ENCODE results near the gene MAP3K10.
"Not testable (repeated sequence)": the region's sequence is repeated elsewhere in the genome, so short reads cannot be mapped to it uniquely, and the experiment has no call there.

The MAP3K10 gene

GRCh38 chr19:40190891-40191835, at the start of gene MAP3K10:
Gene MAP3K10, plus strand, starts transcription at chr19:40191426. Its CDS starts 606 bp downstream, at chr19:40192032.
- no peak for FAIRE-seq

DNA sequence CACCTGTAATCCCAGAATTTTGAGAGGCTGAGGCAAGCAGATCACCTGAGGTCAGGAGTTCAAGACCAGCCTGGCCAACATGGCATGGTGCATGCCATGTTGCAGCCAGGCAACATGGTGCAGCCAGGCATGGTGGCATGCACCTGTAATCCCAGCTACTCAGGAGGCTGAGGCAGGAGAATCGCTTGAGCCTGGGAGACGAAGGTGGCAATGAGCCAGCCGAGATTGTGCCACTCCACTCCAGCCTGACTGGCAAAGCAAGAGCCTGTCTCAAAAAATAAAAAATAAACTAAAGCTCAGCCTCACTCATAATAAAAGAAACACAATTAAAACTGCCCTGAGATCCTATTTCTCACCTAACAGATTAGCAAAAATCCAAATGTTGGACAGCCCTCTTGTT, 49.7 kb upstream of the MAP3K10 start:
- no peak for FAIRE-seq

GRCh38 chr19:40143612-40144011, 47.6 kb upstream of the MAP3K10 start:
- no peak for FAIRE-seq

DNA sequence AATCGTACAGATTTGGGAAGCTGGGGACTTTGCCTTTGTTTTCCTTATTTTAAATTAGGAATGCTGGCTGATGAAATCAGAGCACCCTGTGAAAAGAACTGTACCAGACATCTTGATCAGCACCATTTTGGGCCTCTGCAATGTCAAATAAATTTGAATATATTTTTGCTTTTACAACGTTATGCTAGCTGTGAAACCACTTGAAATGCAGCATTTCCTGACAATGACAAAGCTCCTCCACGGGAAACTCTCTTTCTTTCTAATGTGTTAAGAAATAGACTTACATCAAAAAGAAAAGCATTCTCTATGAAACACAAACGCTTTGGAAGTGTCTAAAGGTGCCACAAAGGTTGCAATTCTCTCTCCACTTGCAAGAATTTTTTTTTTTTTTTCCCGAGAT, 47.1 kb upstream of the MAP3K10 start:
- FAIRE-seq: no peak

- FAIRE-seq: no peak
These were observed 46.1 kb upstream of the MAP3K10 start for GRCh38 chr19:40144947-40145748.

DNA sequence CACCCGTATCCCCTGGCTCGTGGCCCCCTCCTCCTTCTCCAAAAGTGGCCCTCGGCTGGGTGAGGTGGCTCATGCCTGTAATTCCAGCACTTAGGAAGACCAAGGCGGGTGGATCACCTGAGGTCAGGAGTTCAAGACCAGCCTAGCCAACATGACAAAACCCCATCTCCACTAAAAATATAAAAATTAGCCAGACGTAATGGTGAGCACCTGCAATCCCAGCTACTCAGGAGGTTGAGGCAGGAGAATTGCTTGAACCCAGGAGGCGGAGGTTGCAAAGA, 45.5 kb upstream of the MAP3K10 start:
- FAIRE-seq: not testable (repeated sequence)

DNA sequence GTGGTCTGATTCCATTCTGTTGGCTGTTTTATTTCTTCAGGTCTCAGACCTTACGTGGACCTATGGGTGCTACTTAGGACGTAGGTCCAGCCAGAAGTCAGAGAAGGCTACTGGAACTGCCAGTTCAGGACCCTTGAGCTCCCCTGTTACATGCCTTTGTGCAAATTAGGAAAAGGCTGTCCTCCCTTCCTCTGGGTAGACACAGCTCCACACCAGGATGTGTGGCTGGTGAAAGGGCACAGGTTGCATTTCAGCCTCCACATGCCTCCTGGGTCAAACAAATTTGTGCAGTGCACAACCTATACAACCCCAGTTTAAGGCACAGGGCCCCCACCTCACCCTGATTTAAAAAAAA, 43.9 kb upstream of the MAP3K10 start:
- FAIRE-seq: no peak

- FAIRE-seq: no peak
These were observed 43.4 kb upstream of the MAP3K10 start for GRCh38 chr19:40147693-40148347.

DNA sequence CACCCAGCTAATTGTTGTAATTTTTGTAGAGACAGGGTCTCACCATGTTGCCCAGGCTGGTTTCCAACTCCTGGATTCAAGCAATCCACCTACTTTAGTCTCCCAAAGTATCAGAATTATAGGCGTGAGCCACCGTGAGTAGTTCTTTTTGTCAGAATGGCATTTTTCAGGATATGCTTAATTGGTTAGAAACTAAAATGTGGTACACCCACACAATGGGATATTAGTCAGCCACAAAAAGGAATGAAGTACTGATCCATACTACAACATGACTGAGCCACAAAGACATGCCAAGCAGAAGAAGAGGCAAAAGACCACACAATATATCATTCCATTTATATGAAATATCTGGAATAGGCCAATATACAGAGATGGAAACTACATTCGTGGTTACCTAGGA, 41.7 kb upstream of the MAP3K10 start:
- no peak for FAIRE-seq

GRCh38 chr19:40150170-40150569, 41.1 kb upstream of the MAP3K10 start:
- no peak for FAIRE-seq

- FAIRE-seq: no peak
These were observed 37.0 kb upstream of the MAP3K10 start for GRCh38 chr19:40154121-40154680.

GRCh38 chr19:40155749-40156265, 35.4 kb upstream of the MAP3K10 start:
- FAIRE-seq: no peak

DNA sequence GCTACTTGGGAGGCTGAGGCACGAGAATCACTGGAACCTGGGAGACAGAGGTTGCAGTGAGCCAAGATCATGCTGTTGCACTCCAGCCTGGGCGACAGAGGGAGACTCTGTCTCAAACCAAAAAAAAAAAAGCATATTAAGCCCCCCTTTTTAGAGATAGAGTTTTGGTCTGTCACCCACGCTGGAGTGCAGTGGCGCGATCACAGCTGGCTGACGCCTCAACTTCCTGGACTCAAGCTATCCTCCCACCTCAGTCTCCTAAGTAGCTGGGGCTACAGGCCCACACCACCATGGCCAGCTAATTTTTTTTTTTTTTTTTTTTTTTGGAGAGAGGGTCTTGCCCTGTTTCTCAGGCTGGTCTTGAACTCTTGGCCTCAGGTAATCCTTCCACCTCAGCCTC, 34.2 kb upstream of the MAP3K10 start:
- FAIRE-seq: no peak

DNA sequence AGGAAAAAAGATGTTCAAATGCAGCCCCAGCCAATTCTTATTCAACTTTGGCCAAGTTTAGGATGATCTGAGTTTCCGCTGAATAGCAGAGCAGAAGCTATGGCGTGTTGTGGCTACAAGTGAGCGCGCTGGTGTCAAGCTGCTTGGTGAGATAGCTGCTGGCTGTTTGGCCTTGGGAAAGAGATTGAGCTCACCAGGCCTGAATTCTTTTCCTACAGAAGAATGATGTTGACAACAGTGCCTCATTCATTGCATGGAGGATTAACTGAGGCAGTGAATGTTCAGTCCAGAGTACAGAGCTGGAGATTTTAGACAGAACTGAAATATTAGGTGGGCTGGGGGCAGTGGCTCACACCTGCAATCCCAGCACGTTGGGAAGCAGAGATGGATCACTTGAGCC, 31.5 kb upstream of the MAP3K10 start:
- FAIRE-seq: no peak

- no peak for FAIRE-seq
These were observed 29.1 kb upstream of the MAP3K10 start for GRCh38 chr19:40162104-40162503.

- FAIRE-seq: no peak
These were observed 27.6 kb upstream of the MAP3K10 start for GRCh38 chr19:40163541-40164129.

DNA sequence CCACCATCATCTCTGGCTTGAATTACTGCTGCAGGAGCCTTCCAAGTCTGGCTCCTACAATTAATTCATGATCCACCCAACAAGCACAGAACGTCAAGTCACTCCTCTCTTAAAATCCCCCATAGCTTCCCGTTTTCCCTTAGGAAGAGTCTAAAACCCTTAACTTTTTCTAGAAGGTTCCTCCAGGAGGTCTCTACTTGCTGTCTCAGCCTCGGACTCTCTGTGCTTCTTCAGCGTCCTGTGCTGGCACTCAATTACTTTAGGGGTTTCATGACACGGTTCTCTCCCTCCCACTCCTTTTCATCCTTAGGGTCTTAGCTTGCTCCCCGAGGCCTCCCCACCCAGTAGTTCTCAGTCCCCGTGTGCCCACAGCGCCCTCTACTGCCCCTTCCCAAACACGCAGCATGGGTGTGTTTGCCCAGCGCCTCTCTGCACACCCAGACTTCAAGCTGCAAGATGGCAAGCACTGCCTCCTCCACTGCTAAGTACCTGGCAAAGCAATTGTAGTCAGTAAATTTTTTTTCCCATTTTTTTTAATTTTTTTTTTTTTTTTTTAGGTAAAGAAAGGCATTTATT, 25.8 kb upstream of the MAP3K10 start:
- no peak for FAIRE-seq

DNA sequence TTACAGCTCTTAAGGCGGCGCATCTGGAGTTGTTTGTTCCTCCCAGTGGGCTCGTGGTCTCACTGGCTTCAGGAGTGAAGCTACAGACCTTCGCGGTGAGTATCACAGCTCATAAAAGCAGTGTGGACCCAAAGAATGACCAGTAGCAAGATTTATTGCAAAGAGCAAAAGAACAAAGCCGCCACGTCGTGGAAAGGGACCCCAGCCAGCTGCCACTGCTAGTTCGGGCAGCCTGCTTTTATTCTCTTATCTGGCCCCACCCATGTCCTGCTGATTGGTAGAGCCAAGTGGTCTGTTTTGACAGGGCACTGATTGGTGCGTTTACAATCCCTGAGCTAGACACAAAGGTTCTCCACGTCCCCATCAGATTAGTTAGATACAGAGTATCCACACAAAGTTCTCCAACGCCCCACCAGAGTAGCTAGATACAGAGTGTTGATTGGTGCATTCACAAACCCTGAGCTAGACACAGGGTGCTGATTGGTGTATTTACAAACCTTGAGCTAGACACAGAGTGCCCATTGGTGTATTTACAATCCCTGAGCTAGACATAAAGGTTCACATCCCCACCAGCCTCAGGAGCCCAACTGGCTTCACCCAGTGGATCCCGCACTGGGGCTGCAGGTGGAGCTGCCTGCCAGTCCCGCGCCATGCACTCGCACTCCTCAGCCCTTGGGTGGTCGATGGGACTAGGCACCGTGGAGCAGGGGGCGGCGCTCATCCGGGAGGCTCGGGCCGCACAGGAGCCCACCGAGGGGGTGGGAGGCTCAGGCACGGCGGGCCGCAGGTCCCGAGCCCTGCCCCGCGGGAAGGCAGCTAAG, 21.5 kb upstream of the MAP3K10 start:
- not testable (repeated sequence) for FAIRE-seq

DNA sequence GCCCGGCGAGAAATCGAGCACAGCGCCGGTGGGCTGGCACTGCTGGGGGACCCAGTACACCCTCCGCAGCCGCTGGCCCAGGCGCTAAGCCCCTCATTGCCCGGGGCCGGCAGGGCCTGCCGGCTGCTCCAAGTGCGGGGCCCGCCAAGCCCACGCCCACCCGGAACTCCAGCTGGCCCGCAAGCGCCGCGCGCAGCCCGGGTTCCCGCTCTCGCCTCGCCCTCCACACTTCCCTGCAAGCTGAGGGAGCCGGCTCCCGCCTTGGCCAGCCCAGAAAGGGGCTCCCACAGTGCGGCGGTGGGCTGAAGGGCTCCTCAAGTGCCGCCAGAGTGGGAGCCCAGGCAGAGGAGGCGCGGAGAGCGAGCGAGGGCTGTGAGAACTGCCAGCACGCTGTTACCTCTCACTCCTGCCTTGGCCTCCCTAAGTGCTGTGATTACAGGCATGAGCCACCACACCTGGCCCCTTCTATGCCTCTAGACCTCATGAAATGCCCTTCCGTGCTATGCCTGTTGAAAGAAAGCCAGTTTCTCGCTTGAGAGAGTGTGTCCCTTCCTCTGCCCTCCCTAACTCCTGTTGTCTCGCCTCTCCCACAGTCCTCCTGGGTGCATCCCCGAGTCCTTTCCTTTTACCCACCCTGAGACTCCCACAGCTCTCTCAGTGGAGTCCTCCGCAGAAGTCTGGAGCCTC, 20.8 kb upstream of the MAP3K10 start:
- not testable (repeated sequence) for FAIRE-seq

DNA sequence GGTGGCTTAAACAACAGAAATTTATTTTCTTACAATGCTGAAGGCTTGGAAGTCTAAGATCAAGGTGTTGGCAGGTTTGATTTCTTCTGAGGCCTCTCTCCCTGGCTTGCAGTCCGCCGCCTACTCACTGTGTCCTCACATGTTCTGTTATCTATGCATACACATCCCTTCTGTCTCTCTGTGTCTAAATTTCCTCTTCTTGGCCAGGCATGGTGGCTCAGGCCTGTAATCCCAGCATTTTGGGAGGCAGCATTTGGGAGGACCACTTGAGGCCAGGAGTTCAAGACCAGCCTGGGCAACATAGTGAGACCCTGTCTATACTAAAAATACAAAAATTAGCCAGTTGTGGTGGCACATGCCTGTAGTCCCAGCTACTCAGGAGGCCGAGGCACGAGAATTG, 19.9 kb upstream of the MAP3K10 start:
- FAIRE-seq: not testable (repeated sequence)

DNA sequence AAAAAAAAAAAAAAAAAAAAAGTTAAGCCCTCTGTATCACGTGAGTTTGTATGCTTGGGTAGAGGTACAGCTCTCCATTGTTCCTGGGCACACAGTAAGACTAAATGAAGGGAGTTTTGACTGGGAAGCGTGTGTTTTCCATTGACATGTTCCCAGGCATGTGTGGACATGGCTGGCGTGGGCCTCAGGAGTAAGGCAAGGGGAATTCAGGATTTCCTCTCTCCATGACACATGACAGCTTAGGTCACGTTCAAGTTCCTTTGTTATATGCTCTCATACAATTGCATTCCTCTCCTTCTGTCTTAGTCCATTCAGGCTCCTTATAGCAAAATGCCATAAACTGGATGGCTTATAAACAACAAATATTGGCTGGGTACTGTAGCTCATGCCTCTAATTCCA, 17.1 kb upstream of the MAP3K10 start:
- FAIRE-seq: no peak
